Psoas muscle (tissue), 8 donors: ENCODE data around the gene RPS6KB1. TPM values are rescaled to one million over a fixed set of nuclear protein-coding genes. Genes with fewer than 3 reads are reported as not detected.
A peak's percentile ranks its signal among the peaks of the same experiment; 100 is the strongest.

Experiments
- ATAC-seq, 4 donors: fragments of 200-7000 bp; cut with Tn5 transposase; one replicate each; pipeline ENCODE4 v1.9.1; 2020; ENCODE audit warnings: moderate library complexity in 3 of 4, mild to moderate bottlenecking in 2 of 4
- DNase-seq, 2 donors: peaks; one replicate each; pipeline ENCODE4 v3.0.0-alpha.2; 2020
- H3K27ac ChIP-seq: fragments of 200-600 bp; one replicate; pipeline ENCODE4 v1.8.0; 2022
- H3K27me3 ChIP-seq, 3 donors: fragments of 200-600 bp in 1 of 3; one replicate each; pipeline versions ENCODE4 v1.6.1 to v1.8.0; 2013 to 2022; ENCODE audit warnings: low read length in 2 of 3, mild to moderate bottlenecking in 2 of 3, moderate library complexity in 1 of 3; ENCODE audit not compliant: insufficient read depth in 3 of 3
- H3K36me3 ChIP-seq, 2 donors: fragments of 200-600 bp in 1 of 2; one replicate each; pipeline versions ENCODE4 v1.6.1 to v1.8.0; 2013 to 2022; ENCODE audit warnings: low read depth in 1 of 2, mild to moderate bottlenecking in 1 of 2, moderate library complexity in 1 of 2; ENCODE audit not compliant: insufficient read depth in 1 of 2
- H3K4me1 ChIP-seq: fragments of 200-600 bp; one replicate; pipeline ENCODE4 v1.8.0; 2022
- H3K4me3 ChIP-seq: fragments of 200-600 bp; one replicate; pipeline ENCODE4 v1.8.0; 2022; ENCODE audit warnings: mild to moderate bottlenecking
- H3K9me3 ChIP-seq: fragments of 200-600 bp; one replicate; pipeline ENCODE4 v1.8.0; 2022
- CTCF ChIP-seq: fragments of 200-600 bp; IDR thresholded peaks from one replicate; pipeline ENCODE4 v1.8.0; 2022; ENCODE audit warnings: antibody characterized with exemption
- WGBS, 3 donors: extraction: QIAGEN DNeasy Blood & Tissue Kit; methylation state at CpG; one replicate each; pipeline versions ENCODE4 v1.1.6 to v1.1.7; 2013; 5-methylcytosine and 5-hydroxymethylcytosine counted together
- intact Hi-C, 2 donors: fragments of 100-400 bp; cut with DNase I; formaldehyde crosslinking; loops; one replicate each; pipeline versions ENCODE4 v1.11.0 to v1.14.2; 2022
- long read RNA-seq, 2 donors: library from polyadenylated mRNA; unstranded; transcript quantifications; one replicate each; pipeline ENCODE4 v2.0.0, GENCODE V29; 2021
- polyA plus RNA-seq, 3 donors: library from polyadenylated mRNA; stranded (reverse); fragments of 200-250 nt; gene quantifications; one replicate each; pipeline ENCODE4 v1.2.3, GENCODE V29; 2013
- total RNA-seq, 4 donors: library from RNA; stranded (reverse); fragmentation: NEBNext Ultra II Directional in 2 of 4; extraction: Animal tissue kit (Norgen Biotek cat#: 25700) in 2 of 4; gene quantifications; one replicate each; pipeline versions ENCODE4 v1.2.1 to v1.2.4, GENCODE V29; 2021 to 2023
- donor health status: healthy with polysubstance abuse.
- donor health status: DM: no; HTN: no; CAD: no; lungs with moderate emphysema.
- donor health status: Bipolar disorder and iron deficiency.
- donor health status: healthy.
- donor health status: DM: yes; HTN: yes; CAD: no.
- donor health status: DM: no; HTN: no; CAD: no.
- donor health status: DM: no; HTN: no; CAD: no.
- donor health status: DM: yes; HTN: yes; CAD: no.

The RPS6KB1 gene
- total RNA-seq (10 to 100 TPM; 26.6 to 56.0 (median 45.2) TPM), polyA plus RNA-seq (10 to 100 TPM; 10.6 to 35.8 (median 12.0) TPM)
- long read RNA-seq, donor 1, full-length matches to known transcripts, result 12 of 15 reads
- long read RNA-seq, donor 1, partial matches to known transcripts, result 0 of 15 reads
- long read RNA-seq, donor 1, other reads (novel, unspliced or antisense), result 3 of 15 reads
- long read RNA-seq, donor 2, full-length matches to known transcripts, result 32 of 44 reads
- long read RNA-seq, donor 2, partial matches to known transcripts, result 3 of 44 reads
- long read RNA-seq, donor 2, other reads (novel, unspliced or antisense), result 9 of 44 reads

- intact Hi-C loops, result no loop called here
- Histone ChIP-seq H3K27me3 (no peaks in the 10 kb centered on the region), H3K4me3 (peak within 1 kb of the TSS; percentile 99), H3K27ac (peak within 1 kb of the TSS; percentile 96), H3K9me3 (no peaks in the 10 kb centered on the region), H3K4me1 (peaks cover 29% of the 10 kb centered on the region), H3K36me3 (peaks cover 0 to 31% of the 10 kb centered on the region in 2 donors)
- TF ChIP-seq CTCF, result no peak
- DNase-seq (peak; percentile 95 to 98), ATAC-seq (peak; percentile 98 to 99 (median 98))
- 0 to 1% (median 0%) methylated on average over 51 to 61 of the region's 61 CpGs for WGBS, 3 donors
Observed at GRCh38 chr17:59892924-59893675, at the start of gene RPS6KB1, which contains the start of gene TUBD1. Gene RPS6KB1, plus strand, starts transcription at chr17:59893121. Its CDS starts 64 bp downstream, at chr17:59893185. Gene TUBD1, minus strand, starts transcription at chr17:59892943. Its CDS starts 1,941 bp downstream, at chr17:59891002.

- Histone ChIP-seq H3K36me3 (peaks cover 3 to 15% of the 10 kb centered on the region in 2 donors), H3K27me3 (no peaks in the 10 kb centered on the region), H3K4me3 (no peak overlapping the region), H3K4me1 (peaks cover 38% of the 10 kb centered on the region), H3K27ac (peak overlapping the region; percentile 92), H3K9me3 (no peaks in the 10 kb centered on the region)
- no peak for TF ChIP-seq CTCF
- WGBS, 3 donors, result 51 to 80% (median 59%) methylated on average over 3 of the region's 3 CpGs
- DNase-seq (no peak), ATAC-seq (no peak)
- intact Hi-C loops, result loop anchor here in 1 of 2 donors (5.0 kb wide), 1 partner anchor 88 kb away; no protein-coding TSS in a partner anchor
Observed at GRCh38 chr17:59844884-59845594, 47.9 kb upstream of the RPS6KB1 start.

- 16 to 25% (median 20%) methylated on average over 3 of the region's 3 CpGs for WGBS, 3 donors
- H3K9me3 ChIP-seq, result no peaks in the 10 kb centered on the region
- H3K36me3 ChIP-seq, result peaks cover 0 to 7% of the 10 kb centered on the region in 2 donors
- intact Hi-C loops, result loop anchor here (2.0 to 5.0 kb wide), 2 partner anchors 61 to 88 kb away; no protein-coding TSS in a partner anchor
- ATAC-seq, result peak; percentile 71 to 82 (median 80)
- peak overlapping the region; percentile 92 for H3K27ac ChIP-seq
- H3K4me1 ChIP-seq, result peaks cover 38% of the 10 kb centered on the region
- peak overlapping the region; percentile 9 for H3K4me3 ChIP-seq
- peak; percentile 43 to 62 for DNase-seq
- no peak for TF ChIP-seq CTCF
- H3K27me3 ChIP-seq, result no peaks in the 10 kb centered on the region
Observed at GRCh38 chr17:59845595-59846393, 47.1 kb upstream of the RPS6KB1 start.
